ENCODE data around the gene NFILZ. TPM values are rescaled to one million over a fixed set of nuclear protein-coding genes. Genes with fewer than 3 reads are reported as not detected.

Gene NFILZ
- total RNA-seq, 1 donor from 2014 or later = not detected

DNA sequence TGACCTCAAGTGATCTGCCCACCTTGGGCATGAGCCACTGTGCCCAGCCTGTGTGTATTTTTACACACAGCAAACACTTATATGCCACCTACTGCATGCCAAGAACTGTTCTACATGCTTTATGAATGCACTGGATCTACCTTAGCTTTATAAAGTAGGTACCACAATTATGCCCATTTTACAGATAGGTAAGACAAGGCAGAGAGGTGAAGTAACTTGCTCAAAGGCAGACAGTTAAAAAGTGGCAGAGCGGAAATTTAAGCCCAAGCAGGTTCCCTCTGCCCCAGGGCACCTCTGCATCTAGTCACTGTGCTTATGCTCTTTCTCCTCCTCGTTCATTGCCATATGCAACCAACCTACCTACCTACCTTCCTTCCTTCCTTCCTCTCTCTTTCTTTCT is 30.4 kb upstream of the NFILZ start:
- ChIA-PET CTCF (no interaction called here), POLR2A (no interaction called here)
- Mint-ChIP-seq H3K27ac (no peak overlapping the region), H3K36me3 (ENCODE audit: low read depth) (no peaks in the 10 kb centered on the region), H3K4me3 (no peak overlapping the region), H3K27me3 (peaks cover 16% of the 10 kb centered on the region), H3K4me1 (no peaks in the 10 kb centered on the region), H3K9me3 (peaks cover 3% of the 10 kb centered on the region)
- TF ChIP-seq, protein P1, sequence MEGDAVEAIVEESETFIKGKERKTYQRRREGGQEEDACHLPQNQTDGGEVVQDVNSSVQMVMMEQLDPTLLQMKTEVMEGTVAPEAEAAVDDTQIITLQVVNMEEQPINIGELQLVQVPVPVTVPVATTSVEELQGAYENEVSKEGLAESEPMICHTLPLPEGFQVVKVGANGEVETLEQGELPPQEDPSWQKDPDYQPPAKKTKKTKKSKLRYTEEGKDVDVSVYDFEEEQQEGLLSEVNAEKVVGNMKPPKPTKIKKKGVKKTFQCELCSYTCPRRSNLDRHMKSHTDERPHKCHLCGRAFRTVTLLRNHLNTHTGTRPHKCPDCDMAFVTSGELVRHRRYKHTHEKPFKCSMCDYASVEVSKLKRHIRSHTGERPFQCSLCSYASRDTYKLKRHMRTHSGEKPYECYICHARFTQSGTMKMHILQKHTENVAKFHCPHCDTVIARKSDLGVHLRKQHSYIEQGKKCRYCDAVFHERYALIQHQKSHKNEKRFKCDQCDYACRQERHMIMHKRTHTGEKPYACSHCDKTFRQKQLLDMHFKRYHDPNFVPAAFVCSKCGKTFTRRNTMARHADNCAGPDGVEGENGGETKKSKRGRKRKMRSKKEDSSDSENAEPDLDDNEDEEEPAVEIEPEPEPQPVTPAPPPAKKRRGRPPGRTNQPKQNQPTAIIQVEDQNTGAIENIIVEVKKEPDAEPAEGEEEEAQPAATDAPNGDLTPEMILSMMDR (IDR thresholded peaks at IDR 0.05) = no peak
- DNase-seq (no peak), ATAC-seq (ENCODE audit: low read depth) (no peak)
- intact Hi-C loops (cut with micrococcal nuclease) = no loop called here

DNA sequence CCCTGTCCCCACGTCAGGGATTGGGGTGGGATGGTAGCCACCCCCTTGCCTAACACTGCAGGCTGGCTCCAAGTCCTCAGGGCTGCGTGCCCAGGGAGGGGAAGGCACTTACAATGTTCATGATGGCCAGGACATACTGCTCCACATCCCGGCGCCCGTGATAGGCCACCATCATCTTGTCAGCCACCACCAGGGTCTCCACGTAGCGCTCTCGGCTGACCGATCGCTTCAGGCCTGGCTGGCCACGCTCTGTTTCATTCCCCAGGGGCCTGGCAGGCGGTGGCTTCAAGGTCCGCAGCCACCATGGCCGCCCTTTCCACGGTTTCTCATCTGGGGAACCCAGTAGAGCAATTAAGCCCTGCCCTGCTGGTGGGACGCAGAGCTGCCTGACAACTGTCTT is 29.6 kb upstream of the NFILZ start:
- no peaks in the 10 kb centered on the region for H3K36me3 Mint-ChIP-seq (ENCODE audit: low read depth)
- H3K27ac Mint-ChIP-seq = no peak overlapping the region
- no peaks in the 10 kb centered on the region for H3K4me1 Mint-ChIP-seq
- TF ChIP-seq, protein P1 (IDR thresholded peaks at IDR 0.05) = no peak
- H3K27me3 Mint-ChIP-seq = peaks cover 12% of the 10 kb centered on the region
- ChIA-PET CTCF (no interaction called here), POLR2A (no interaction called here)
- no peak for DNase-seq
- peaks cover 3% of the 10 kb centered on the region for H3K9me3 Mint-ChIP-seq
- H3K4me3 Mint-ChIP-seq = no peak overlapping the region
- intact Hi-C loops (cut with micrococcal nuclease) = no loop called here
- no peak for ATAC-seq (ENCODE audit: low read depth)

DNA sequence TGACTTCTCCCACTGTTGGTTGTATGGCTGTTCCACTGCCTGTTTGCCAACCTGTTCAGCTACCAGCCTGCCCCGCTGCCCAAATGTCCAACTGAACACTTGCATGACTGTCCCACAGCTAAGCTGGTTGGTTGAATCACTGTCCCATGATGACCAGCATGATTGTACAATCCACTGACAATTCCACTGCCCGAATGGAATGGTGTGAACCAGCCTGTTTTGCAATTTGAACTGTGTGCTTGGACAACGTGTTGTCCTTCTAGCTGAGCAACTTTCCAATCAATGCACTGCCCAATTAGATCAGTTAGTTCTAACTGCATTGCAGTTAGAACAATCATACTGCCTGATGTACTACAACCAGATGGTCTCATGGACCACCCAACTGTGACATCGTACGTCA is 28.6 kb upstream of the NFILZ start:
- H3K27me3 Mint-ChIP-seq = peaks cover 13% of the 10 kb centered on the region
- no peak overlapping the region for H3K4me3 Mint-ChIP-seq
- ChIA-PET POLR2A (no interaction called here), CTCF (no interaction called here)
- H3K9me3 Mint-ChIP-seq = peaks cover 3% of the 10 kb centered on the region
- intact Hi-C loops (cut with micrococcal nuclease) = no loop called here
- DNase-seq = no peak
- no peak for ATAC-seq (ENCODE audit: low read depth)
- H3K4me1 Mint-ChIP-seq = no peaks in the 10 kb centered on the region
- H3K27ac Mint-ChIP-seq = no peak overlapping the region
- TF ChIP-seq, protein P1 (IDR thresholded peaks at IDR 0.05) = no peak
- H3K36me3 Mint-ChIP-seq (ENCODE audit: low read depth) = no peaks in the 10 kb centered on the region

DNA sequence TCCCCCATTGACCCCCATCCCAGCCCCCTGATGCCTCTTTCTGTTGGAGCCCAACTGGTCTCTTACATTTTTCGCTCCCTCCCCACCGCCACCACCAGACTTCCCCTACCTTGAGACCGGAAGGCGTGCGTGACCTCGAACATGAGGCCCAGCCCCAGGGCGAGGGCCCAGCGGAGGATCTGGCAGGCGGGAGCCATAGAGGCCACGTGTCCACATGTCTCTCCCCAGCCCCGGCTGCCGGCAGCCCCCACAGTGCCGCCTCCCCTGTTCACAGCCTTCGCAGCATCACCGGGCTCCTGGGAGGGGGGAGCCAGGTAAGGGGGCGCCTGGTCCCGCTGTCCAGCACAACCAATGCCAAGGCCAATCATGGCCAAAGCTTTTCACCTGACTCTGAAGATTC is 24.9 kb upstream of the NFILZ start:
- Mint-ChIP-seq H3K9me3 (no peaks in the 10 kb centered on the region), H3K27me3 (peaks cover 37% of the 10 kb centered on the region), H3K4me1 (peaks cover 13% of the 10 kb centered on the region), H3K4me3 (no peak overlapping the region), H3K36me3 (ENCODE audit: low read depth) (no peaks in the 10 kb centered on the region), H3K27ac (no peak overlapping the region)
- ATAC-seq (ENCODE audit: low read depth) (no peak), DNase-seq (no peak)
- ChIA-PET POLR2A (no interaction called here), CTCF (no interaction called here)
- intact Hi-C loops (cut with micrococcal nuclease) = no loop called here
- TF ChIP-seq, protein P1 (IDR thresholded peaks at IDR 0.05) = no peak

DNA sequence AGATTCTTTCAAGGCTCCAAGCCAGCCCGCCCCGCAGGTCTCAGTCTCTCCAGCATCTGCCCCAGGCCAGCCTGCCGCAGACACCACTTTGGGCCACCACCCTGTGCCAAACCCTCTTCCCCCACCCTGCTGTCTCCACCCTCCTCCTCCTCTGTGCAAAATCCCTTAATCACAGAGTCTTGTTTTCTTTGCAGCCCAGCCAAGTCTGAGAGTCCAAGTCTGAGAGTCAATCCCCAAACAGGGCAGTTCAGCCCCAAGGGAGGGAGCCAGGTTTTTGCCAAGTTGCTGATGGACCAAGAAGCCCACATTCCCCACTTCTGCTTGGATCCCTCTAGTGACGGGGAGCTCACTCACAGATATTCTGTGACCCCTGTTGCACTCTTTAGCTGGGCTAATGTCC is 23.0 kb upstream of the NFILZ start:
- Mint-ChIP-seq H3K9me3 (no peaks in the 10 kb centered on the region), H3K4me3 (no peak overlapping the region), H3K27ac (no peak overlapping the region), H3K36me3 (ENCODE audit: low read depth) (no peaks in the 10 kb centered on the region), H3K4me1 (peaks cover 15% of the 10 kb centered on the region), H3K27me3 (peaks cover 35% of the 10 kb centered on the region)
- ATAC-seq (ENCODE audit: low read depth) (no peak), DNase-seq (no peak)
- ChIA-PET POLR2A (no interaction called here), CTCF (no interaction called here)
- TF ChIP-seq, protein P1 (IDR thresholded peaks at IDR 0.05) = no peak
- intact Hi-C loops (cut with micrococcal nuclease) = no loop called here
